ENCODE measurements around the gene NUP153.

NUP153 gene

DNA sequence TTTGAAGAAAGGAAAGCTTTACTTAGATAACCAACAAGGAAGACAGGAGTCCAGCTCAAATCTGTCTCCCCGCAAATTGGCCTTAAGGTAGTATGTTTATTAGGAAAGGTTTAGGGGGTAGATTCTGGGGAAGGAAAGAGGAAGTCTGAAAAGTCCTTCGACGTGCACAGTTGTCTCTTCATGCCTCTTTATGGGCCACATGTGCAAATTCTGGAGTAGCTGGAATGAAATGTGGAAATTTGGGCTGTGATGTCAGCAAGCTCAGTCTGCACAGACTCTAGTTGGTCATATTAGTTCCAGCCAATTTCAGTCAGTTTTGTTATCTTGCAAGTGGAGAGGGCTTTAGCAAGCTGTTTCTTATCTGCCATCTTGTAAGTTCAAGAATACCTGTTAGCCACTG, 50.1 kb downstream of the NUP153 start:
- no peak for FAIRE-seq

GRCh38 chr6:17656092-17656491, 50.6 kb downstream of the NUP153 start:
- FAIRE-seq: no peak

DNA sequence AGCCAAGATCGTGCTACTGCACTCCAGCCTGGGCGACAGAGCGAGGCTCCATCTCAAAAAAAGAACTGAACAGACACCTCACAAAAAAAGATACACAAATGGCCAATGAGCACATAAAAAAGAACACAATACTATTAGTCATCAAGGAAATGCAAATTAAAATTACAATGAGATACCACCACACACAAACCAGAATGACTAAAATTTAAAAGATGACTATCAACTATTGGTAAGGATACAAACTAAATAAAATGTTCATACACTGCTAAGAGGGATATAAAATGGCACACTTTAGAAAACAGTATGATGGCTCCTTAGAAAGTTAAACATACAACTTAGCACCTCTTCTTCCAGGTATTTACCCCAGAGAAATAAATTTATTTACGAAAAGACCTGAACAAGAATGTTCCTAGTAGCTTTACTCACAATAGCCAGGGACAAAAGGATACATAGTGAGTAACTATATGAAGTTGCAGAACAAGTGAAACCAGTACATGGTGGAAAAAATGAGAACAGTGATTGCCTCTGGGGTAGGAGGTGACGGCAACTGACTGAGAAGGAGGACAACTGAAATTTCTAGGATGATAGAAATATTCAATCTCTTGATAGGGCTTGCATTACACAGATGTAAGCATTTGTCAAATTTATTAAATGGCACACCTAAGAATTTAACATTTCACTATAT, 53.4 kb downstream of the NUP153 start:
- FAIRE-seq: no peak

DNA sequence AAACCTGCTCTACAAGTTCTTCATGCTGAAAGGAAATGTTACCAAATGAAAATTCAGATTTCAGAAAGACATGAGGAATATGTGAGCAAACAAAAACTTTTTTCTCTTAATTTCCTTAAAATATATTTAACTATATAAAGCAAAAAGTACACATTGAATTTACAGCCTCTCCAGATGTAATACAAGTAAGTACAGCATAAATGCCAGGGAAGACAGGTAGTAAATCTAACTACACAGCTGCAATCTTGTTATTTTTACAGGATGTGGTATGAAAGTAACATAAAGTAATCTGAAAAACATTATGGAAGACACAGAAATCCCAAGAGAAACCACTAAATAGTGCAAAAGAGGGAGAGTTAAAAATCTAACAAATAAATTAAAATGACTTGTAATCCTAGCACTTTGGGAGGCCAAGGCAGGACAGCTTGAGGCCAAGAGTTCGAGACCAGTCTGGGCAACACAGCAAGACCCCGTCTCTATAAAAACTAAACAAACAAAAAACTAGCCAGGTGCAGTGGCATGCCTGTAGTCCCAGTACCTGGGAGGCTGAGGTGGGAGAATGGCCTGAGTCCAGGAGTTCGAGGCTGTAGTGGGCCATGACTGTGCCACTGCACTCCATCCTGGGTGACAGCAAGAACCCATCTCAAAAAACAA, 55.9 kb downstream of the NUP153 start:
- no peak for FAIRE-seq

DNA sequence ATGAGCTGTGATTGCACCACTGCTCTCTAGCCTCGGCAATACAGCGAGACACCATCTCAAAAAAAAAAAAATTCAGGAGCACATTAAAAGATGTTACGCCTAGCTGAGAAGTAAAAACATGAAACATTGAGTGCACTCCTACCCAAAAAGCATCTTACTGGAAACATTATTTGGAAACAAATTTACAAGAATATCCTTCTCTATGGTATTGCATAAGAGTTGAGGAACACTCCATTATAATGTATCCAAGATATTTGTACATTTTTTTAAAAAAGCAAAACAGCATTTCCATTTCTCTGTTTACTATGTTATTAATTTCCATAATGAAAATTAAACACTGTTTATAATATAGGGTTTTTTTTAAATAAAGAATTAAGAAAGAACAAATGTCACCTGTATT, 58.0 kb downstream of the NUP153 start:
- peak; percentile 33 for FAIRE-seq

DNA sequence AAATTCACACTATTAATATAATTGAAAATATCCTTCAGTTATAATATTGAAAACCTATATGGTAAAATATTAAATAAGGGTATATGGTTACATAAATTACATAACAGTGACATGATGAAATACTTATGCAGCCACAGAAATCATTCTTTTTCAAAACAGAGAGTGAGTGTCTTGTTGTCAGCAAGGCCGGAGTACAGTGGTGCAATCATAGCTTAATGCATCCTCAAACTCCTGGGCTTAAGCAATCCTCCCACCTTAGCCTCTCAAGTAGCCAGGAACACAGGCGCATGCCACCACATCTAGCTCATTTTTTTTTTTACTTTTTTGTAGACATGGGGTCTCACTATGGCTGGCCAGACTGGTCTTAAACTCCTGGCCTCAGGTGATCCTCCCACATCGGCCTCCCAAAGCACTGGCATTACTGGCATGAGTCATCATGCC, 66.2 kb downstream of the NUP153 start:
- no peak for FAIRE-seq

- no peak for FAIRE-seq
Measured at GRCh38 chr6:17638212-17638715, 68.5 kb downstream of the NUP153 start.

GRCh38 chr6:17635568-17635967, 71.2 kb downstream of the NUP153 start:
- FAIRE-seq: no peak

GRCh38 chr6:17633465-17634188, 73.1 kb downstream of the NUP153 start:
- FAIRE-seq: no peak

- FAIRE-seq: no peak
Measured at GRCh38 chr6:17632934-17633333, 73.8 kb downstream of the NUP153 start.

GRCh38 chr6:17630511-17631073, 76.1 kb downstream of the NUP153 start:
- no peak for FAIRE-seq

GRCh38 chr6:17629824-17630510, 76.8 kb downstream of the NUP153 start:
- no peak for FAIRE-seq

- FAIRE-seq: no peak
Measured at GRCh38 chr6:17628873-17629272, 77.9 kb downstream of the NUP153 start.

- no peak for FAIRE-seq
Measured at GRCh38 chr6:17624396-17624795, 82.3 kb downstream of the NUP153 start.

GRCh38 chr6:17622144-17622543, 84.6 kb downstream of the NUP153 start:
- FAIRE-seq: no peak

- FAIRE-seq: no peak
Measured at GRCh38 chr6:17621003-17621402, 85.7 kb downstream of the NUP153 start.

GRCh38 chr6:17615794-17616193, 90.9 kb downstream of the NUP153 start:
- no peak for FAIRE-seq

DNA sequence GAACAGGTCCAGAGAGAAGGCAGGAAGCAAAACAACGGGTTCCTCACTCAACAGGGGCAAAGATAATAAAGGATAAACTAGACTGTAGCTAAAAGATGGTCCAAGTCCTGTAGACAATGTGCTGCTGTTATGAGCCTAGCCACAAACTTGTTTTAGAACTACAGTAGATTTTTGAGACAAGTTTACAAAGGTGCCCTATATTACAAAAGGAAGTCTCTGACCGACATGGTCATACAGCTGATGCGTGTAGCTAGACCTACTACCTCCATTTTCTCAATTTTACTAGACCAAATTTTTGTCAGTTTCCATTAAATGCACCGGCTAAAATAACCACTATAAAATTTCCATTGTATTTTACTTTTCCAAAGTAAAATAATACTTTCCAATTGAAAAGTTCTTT, 94.7 kb downstream of the NUP153 start:
- no peak for FAIRE-seq

DNA sequence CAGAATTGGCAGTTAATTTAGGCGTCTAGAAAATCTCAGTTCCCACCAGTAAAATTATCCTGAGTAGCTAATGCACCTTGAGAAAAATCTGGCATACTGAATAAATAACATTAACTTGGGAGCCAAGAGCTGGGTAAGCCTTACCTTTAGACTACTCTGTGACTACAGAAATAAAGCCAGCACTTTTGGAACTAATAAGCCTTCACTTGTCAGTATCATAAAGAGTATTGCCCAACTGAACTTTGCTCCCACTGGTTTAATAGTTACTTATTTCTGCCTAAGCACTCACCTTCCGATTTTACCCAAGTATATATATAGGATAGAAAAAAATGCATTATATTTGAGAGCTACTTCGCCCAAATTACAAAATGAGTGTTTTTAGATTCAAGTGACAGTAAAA, 95.9 kb downstream of the NUP153 start:
- no peak for FAIRE-seq

GRCh38 chr6:17606606-17607005, 100.1 kb downstream of the NUP153 start:
- FAIRE-seq: no peak

- no peak for FAIRE-seq
Measured at GRCh38 chr6:17602888-17603287, 103.8 kb downstream of the NUP153 start.

DNA sequence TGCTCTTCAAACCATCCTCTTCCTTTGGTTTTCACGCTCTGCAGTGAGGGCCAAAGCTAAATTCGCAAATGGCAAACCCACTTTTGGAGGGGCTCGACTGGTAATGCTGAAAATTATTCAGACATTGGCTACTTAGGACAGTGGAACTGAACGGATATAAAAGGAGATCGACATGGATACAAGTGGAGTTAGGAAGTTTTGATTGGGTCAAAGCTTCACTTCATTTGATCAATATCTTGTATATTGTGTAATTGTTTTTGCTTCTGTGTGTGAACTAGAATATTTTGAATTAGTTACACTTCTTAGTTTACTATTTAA, 105.4 kb downstream of the NUP153 start:
- no peak for FAIRE-seq

All from endometrium (tissue), 2 donors.